GM12873 (cell line): Measurements from ENCODE around the gene FHOD3.

ENCODE experiments used
- CTCF ChIP-seq: IDR thresholded peaks from 2 replicates; pipeline ENCODE4 v1.5.1; 2012; ENCODE audit warnings: low read depth, mild to moderate bottlenecking, moderate library complexity, low read length, control low read depth; ENCODE audit not compliant: insufficient read depth; ENCODE audit errors: missing control alignments

Gene FHOD3

GRCh38 chr18:36760598-36760997, 463.1 kb downstream of the FHOD3 start:
- no peak for TF ChIP-seq CTCF

DNA sequence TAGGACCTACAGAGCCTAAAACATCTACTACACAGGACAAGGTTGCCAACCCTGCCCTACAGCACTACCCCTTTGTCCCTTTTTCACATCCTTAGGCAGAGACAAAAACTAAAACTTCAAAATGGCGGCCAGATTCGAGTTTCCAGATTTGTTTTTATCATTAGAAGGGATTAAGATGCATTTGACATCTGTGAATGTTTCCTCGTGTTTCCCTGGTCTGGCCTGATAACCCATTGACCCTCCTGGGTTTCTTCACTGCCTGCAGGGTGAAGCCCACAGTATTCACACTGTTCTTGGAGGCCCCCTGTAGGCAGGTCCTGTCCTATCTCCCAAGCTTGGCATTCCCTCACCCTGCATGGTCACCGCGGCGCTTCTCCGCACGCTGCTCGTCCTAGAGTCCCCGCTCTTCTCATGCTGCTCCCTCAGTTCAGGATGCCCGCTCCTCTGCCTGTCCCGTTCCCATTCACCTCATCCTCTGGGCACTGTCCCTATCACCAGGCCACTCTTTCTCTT, 463.7 kb downstream of the FHOD3 start:
- no peak for TF ChIP-seq CTCF

GRCh38 chr18:36762074-36762473, 464.6 kb downstream of the FHOD3 start:
- TF ChIP-seq CTCF: no peak

GRCh38 chr18:36766836-36767235, 469.3 kb downstream of the FHOD3 start:
- no peak for TF ChIP-seq CTCF

GRCh38 chr18:36769172-36769571, 471.7 kb downstream of the FHOD3 start:
- no peak for TF ChIP-seq CTCF

- TF ChIP-seq CTCF: peak; percentile 61
Observed at GRCh38 chr18:36769611-36770314, 472.2 kb downstream of the FHOD3 start.

DNA sequence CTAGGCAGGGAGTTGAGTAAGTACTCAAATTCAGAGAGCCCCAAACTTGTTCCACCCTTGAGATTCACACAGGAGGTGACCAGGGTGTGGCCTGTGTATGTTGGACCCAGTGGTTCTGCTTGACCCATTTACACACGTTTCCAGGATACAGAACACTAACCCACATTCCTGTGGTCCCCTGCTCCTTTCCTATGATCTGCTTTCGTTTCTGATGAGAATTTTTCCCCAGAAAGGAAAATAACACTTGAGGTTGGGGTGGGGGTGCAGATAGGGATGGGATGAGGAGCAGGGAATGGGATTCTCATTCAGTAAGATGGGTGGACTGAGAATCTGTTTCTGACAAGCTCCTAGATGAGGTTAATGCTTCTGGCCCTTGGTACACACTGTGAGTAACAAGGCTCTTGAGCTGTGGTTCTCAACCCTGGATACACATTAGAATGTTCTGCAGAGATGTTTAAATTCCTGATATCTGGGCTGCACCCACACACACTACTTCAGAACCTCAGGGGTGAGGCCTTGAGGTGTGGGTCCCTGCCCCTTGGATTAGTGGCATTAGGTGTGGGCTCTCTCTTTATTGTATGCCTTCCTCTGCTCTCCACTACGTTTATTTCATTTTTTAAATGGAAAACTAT, 472.9 kb downstream of the FHOD3 start:
- no peak for TF ChIP-seq CTCF
